HG02852 (cell line): ENCODE measurements around the gene IL17RE.
"Not testable (repeated sequence)": the region's sequence is repeated elsewhere in the genome, so short reads cannot be mapped to it uniquely, and the experiment has no call there.

Experiments used
- ATAC-seq: cut with Tn5 transposase; IDR thresholded peaks from one replicate; pipeline ENCODE4 v1.9.1; 2021; ENCODE audit warnings: mild to moderate bottlenecking, moderate library complexity; ENCODE audit not compliant: unreplicated experiment

The IL17RE gene

DNA sequence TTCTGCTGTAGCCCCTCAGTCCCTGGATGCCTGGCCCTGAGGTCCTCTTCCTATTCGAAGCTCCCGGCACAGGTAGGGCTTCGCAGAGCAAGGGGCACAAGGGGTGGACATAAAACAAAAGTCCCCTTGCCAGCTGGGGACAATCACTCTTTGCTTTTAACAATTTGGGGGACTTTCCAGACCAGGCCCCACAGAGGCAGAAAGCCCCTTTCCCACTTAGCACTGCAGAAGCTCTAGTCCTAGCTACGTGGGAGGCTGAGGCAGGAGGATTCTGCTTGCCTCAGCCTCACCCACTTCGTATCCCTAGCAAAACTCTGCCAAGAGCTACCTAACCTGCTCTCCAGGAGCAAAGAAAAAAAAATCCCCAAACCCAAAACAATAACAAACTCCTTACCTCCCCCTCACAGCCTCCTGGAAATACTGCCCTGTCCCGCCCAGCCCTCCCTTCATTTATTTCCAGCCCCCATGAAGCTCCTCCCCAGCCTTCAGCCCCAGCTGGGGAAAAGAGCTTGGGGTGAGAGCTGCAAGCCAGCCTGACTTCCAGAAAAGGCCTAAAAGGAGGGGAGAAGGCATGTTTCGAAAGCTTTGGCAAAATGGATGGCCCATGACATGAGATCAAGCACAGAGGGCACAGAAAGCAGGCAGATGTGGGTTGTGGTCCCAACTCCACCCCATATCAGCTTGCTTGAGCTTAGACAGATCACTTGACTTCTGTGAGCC lies 22.7 kb upstream of the IL17RE start, which contains the start of gene CIDEC:
Gene CIDEC (minus strand): TSS at position 424 of the 720 bp plus-strand sequence. CDS start 1,767 bp downstream, outside the sequence.
- no peak for ATAC-seq

DNA sequence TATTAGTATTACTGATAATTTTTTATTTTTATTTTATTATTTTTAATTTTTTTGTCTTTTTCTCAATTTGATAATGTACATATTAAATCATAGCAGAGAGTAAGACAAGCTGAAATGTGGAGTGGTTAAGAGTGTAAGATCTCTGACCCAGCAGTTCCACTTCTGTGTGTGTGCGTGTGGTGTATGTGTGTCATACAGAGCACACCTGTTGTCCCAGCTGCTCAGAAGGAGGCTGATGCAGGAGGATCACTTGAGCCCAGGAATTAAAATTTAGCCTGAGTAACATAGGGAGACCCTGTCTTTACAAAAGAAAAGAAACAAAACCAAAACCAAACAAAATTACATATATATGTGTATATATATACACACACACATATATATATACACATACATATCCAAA lies 21.2 kb upstream of the IL17RE start:
- no peak for ATAC-seq

DNA sequence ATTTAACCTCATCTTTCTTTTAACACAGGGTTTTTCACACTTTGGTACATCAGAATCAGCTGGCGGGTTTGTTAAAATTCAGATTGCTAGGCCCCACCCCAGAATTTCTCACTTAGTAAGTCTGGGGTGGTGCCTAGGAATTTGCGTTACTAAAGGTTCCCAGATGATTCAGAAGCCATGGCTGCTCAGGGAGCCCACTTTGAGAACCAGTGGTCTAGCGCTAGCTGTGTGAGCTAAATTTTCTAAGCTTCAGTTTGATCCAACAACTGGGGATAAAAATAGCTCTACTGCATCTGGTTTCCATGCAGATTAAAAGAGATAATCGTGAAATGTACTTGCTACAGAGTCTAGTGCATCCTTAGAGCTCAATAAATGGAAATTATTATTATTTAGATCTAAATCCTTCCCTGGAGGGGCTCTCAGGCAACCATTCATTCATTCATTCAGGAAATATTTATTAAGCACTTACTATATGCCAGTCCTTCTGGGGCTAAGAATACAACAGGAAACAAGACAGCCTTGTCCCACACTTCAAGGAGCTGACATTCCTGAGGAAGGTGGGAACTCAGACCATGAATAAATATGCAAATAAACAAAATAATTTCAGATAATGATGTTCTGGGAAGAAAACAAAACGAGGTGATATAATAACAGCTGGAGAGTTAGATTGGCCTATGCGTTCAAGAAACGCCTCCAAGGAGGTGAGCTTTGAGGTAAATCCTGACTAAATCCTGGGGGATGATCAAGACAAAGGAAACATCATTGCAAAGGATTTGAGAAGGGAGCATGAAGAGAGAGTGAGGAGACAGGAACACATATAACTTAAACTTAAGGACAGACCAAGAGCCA lies 18.7 kb upstream of the IL17RE start:
- ATAC-seq = no peak

DNA sequence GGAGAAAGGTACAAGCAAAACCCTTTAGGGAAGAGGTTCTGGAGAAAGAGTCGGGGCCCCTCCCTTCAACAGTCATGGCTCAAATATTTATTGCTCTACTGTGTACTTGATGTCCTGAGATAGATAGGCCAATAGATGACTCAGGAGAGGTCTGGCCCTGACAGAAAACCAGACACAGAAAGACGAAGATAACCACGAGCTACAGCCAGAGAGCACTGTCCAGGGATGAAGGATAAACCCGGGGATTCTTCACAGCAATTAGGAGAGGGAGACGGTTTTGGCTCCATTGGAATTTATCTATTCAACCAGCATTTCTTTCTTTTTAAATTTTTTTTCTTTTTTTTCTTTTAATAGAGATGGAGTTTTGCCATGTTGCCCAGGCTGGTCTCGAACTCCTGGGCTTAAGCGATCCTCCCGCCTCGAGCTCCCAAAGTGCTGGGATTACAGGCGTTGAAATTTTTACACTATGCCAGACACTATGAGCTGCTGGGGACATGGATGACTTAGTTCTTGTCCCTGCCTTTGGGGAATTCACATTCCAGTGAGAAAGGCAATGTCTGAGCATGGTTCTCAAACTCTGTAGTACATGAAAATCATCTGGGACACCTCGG lies 18.0 kb upstream of the IL17RE start:
- ATAC-seq = no peak

DNA sequence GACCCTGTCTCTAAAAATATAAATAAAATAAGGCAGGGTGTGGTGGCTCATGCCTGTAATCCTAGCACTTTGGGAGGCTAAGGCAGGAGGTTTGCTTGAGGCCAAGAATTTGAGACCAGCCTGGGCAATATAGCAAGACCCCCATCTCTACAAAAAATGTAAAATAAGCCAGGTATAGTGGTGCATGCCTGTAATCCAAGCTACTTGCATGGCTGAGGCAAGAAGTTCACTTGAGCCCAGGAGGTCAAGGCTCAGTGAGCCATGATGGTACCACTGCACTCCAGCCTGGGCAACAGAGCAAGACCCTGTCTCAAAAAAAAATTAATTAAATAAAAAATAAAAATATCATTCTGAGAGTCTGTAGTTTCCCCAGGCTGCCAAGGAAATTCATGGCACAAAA lies 16.3 kb upstream of the IL17RE start:
- ATAC-seq = no peak

DNA sequence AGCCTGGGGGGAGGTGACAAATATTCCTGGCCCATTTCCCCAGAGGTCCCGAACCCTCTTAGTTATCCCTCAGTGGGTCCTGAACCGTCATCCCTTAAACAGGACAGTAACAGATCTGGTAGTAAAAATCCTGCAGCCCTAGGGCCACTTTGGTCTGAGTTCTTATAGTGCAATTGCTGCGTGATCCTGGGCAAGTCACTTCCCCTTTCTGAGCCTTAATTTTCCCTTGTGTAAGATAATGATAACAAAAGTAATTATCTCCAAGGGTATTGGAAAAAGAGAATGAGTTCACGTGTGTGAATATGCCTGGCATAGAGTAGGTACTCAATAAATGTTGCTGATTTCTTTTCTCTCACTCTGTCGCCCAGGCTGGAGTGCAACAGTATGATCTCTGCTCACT lies 15.2 kb upstream of the IL17RE start:
- ATAC-seq = no peak

DNA sequence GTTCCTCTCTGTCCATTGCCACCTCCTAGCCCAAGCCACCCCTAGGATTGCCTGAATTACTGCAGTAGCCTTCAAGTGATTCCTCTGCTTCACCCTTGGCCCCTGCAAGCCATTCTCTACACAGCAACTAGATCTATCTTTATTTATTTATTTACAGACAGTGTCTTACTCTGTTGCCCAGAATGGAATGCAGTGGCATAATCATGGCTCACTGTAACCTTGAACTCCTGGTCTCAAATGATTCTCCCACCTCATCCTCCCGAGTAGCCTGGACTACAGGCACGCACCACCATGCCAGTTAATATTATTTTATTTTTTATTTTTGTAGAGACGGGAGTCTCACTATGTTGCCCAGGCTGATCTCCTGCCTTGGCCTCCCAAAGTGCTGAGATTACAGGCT lies 14.1 kb upstream of the IL17RE start:
- ATAC-seq = no peak

DNA sequence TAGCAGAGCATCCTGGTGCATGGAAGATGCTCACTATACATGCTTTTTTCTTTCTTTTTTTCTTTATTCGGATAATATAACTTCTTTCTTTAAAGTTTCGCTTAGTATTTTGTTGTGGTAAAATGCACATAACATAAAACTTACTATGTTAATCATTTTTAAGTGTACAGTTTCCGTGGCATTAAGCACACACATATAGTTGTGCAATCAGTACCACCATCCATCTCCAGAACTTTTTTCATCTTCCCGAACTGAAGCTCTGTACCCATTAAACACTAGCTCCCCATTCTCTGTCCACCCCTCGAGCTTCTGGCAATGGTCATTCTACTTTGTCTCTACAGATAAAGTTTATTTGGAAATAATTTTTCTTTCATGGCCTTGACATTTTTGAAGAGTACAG lies 13.2 kb upstream of the IL17RE start:
- no peak for ATAC-seq

DNA sequence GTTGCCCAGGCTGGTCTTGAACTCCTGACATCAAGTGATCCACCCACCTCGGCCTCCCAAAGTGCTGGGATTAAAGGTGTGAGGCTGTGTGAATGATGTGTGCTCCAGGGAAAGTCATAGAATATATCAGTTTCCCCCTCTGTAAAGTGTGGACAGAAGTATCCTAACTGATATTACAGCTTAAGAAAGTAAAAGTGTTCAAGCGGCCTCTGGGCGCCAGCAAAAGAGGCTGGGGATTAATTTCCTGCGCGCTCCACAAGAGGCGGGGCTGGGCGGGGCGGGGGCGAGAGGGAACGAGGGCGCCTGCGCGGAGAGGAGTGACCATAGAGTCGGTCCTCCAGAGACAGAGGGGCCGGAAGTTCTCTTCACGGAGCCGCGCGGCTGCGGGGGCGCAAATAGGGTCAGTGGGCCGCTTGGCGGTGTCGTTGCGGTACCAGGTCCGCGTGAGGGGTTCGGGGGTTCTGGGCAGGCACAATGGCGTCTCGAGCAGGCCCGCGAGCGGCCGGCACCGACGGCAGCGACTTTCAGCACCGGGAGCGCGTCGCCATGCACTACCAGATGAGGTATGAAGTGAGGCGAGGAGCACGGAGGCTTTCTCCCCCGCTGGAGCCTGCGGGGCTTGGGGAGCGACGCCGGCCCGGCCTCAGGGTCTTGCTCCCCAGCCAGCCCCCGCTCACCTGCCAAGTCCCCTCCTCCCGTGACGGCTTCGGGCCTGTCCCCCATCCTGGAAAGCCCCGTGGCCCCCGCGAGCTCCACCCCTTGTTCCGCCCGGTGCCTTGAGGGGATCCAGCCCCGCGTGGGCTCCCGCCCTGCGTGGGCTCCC lies 12.2 kb upstream of the IL17RE start, which contains the start of gene JAGN1:
Gene JAGN1 (plus strand): TSS at position 362 of the 823 bp plus-strand sequence. CDS start 113 bp downstream, at position 475.
- peak; percentile 80 for ATAC-seq

DNA sequence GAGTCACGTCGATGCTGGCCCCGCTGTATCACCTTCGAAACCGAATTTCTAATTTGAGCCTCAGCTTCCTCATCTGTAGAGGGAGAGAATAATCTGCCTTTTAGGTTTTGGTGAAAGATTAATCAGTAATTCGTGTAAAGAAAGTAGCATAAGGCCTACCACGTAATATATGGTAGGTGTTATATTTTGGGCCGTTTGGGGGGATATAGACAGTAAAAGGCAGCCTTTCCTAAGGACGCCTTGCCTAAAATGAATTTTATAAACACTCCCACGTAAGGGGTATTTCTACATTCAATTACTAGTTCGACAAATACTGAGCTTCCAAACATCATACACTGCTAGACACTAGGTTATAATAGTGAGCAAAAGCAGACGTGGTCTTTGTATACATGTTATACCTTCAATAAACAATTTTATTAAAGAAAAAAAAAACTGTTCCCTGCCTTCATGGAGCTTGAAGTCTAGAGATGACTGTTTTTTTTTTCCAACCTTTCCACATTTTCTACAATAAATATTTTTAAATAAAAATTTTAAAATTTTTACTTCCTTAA lies 11.5 kb upstream of the IL17RE start:
- ATAC-seq = no peak

DNA sequence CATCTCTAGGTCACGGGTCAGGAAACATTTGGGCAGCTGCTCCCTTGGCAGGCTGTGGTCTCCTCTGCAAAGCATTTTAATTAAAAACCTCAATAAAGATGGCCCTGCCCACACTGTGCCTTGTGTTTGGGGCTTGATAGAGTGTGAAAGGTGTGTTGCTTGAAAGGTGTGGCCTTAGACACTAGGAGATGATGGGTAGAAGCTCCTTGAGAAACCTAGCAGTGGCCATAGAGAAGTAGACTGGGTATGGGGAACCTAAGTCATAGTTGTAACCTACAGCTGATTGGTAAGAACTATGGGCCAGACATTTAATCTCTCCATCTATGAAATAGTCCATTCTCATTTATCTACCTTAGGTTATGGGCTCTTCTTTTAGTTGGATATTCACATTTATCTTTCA lies 8.9 kb upstream of the IL17RE start:
- ATAC-seq = no peak

DNA sequence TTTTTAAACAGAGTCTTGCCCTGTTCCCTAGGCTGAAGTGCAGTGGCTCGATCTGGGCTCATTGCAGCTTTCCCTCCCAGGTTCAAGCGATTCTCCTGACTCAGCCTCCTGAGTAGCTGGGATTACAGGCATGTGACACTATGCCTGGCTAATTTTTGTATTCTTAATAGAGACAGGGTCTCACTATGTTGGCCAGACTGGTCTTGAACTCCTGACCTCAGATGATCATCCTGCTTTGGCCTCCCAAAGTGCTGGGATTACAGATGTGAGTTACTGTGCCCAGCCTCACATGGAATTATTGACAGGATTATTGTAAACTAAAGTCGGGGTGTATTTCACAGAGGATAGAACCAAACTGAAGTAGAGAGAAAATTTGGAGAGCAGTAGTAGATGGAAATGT lies 6.9 kb upstream of the IL17RE start:
- not testable (repeated sequence) for ATAC-seq

DNA sequence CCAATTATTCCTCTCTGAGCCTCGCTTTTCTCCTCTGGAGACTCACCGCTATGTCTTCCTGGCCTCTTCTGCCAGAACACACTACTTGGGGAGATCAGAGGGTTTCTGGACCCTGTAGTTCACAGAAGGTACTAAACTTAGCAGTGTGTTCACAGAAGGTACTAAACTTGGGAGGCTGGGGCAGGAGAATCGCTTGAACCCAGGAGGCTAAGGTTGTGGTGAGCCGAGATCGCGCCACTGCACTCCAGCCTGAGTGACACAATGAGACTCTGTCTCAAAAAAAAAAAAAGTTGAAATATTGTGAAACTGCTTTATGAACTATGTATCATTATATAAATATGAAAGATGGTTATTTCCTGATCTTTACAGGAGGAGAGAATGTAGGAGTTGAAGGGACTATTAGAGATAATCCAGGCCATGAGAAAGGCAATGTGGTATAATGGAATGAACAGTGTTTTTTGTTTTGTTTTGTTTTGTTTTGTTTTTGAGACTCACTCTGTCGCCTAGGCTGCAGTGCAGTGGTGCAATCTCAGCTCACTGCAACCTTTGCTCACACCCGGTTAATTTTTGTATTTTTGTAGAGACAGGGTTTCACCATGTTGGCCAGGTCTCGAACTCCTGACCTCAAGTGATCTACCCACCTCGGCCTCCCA lies 5.8 kb upstream of the IL17RE start:
- ATAC-seq = not testable (repeated sequence)

DNA sequence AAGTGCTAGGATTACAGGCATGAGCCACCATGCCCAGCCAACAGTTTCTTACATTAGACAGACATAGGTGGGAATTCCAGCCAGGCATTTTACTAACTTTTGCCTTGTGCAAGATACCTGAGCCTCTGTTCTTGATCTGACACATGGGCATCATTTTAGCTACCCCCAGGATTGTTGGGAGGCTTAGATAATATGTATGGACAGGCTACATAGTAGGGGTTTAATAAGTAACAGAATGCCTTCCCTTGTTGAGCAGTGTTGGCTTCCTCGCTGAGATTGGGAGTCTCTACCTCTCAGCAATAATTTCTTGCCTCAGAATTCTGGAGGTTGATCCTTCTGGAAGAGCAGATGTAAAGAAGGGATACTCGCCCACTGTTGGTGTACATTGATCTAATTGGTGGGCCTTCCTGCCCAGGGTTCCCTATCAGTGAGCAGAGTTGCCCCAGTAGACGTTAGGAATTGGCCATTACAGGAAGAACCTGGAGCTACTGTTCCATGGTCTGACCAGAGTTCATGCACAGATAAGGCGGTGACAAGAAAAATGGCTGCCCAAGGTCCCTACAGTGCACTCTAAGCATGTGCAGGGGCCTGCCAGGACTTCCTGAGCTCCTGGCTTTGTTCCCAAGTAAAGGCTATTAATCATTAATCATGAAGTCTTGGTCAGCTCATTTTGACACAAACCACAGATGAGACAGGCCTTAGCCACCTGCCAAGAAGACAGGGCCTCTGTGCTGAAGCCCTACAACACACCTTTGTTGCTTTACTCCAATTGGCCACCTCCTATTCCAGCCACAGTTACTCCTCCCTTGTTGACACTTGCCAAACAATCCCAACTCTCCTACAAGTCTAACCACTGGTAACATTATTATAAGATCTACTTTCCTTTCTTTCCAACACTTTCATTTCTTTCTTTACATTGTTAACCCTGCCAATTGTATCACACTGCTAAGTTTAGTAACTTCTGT lies 5.0 kb upstream of the IL17RE start:
- ATAC-seq = no peak

DNA sequence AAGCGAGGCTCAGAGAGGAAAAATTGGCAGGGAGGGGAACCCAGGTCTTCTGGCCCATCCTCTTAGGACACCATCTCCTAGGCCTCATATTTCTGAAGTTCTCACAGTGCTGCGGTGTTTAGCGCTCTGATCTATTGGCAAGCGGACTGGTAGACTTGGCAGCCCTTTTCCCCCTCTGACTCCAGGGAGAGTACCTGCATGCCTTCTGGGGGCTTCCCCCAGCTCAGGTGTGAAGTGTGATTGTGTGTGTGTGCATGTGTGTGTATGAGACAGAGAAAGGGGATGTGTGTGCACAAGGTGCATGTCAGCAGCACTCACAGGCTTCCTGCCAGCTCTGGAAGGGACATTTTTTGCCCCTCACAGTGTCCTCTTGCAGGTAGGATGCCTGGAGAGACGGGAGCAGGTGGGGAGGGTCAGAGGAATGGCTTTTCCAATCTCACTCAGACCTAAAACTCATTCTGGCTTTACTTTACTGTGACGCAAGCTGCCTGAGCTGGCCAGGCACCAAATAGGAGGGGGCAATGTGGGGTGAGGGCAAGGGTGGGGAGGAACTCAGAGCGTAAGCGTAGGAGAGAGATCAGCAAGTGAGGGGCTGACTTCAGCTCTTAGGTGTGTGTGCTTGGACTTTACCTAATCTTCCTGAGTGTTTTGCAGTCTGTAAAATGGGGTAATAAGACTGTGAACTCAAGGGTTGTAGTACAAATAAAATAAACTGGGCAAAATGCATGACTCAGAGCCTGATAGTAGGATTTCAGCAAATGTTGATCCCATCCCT lies 4.0 kb upstream of the IL17RE start:
- ATAC-seq = no peak

DNA sequence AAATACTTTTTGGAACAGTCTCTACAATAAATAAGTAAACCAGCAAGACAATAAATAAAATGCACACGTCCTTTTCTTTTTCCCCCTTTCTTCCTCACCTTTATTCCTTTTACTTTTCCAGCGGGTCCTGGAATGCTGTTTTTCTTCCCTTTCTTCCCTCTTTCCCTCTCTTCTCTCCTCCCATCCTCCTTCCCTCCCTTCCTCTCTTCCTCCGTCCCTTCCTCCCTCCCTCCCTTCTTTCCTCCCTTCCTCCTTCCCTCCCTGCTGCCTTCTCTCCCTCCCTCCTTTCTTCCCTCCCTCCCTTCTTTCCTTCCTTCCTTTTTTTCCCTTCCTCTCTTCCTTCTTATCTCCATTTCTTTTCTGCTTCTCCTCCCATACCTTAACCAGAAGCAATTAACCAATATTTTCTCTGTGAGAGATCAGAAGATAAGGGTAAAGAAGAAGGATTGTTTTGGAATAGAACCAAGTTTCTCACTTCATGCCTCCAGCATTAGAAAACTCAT lies 3.3 kb upstream of the IL17RE start:
- ATAC-seq = no peak

DNA sequence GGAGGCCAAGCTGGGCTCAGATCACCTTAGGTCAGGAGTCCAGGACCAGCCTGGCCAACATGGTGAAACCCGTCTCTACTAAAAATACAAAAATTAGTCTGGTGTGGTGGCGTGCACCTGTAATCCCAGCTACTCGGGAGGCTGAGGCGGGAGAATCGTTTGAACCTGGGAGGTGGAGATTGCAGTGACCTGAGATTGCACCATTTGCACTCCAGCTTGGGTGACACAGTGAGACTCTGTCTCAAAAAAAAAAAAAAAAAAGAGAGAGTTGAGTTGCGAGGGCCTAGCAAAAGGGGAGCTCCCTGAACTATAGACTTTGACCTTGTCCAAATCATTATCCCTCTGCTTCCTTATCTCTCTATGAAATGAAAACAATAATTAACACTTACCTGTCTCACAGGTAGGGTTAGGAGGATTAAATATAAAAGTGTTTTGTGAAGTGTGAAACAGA lies 1.7 kb upstream of the IL17RE start:
- ATAC-seq = not testable (repeated sequence)

DNA sequence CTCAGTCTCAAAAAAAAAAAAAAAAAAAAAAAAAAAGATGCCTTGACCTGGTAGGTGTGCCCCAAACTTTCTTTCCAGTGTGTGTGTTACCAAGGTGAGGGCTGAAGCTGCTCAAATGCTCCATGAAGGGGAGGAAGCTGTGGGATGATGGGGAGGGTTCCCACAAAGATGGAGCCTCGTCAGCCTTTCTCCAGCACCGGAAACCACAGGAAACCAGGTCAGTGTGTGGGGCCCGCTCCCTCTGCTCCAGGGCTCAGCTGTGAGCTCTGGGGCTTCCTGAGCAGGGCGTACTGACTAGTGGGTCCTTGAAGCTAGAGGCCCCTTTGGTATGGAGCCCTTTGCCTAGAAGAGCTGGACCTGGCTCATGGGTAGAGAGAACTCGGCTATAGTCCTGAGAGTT lies 681 bp upstream of the IL17RE start:
- ATAC-seq = no peak
